ENCODE measurements around the gene FBF1.
A peak's percentile ranks its signal among the peaks of the same experiment; 100 is the strongest.

FBF1 gene

DNA sequence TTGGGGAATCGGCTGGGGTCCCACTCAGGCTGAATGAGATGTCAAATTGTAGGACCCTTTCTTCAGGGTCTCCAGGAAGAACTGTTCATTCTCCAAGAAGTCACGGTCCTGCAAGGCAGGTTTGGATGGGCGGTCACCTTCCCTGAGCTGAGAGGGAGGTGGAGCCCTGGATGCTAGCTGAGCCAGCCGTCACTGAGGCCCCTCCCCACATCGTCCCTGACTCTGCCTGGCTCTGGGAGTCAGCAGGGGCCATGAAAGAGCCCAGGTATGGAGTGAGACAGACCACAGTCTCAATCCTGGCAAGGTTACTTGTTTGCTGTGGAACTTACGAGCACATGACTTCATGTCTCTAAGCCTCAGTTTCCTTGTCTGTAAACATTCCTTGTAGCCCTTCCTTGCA lies 30.1 kb downstream of the FBF1 start:
- DNase-seq = no peak

DNA sequence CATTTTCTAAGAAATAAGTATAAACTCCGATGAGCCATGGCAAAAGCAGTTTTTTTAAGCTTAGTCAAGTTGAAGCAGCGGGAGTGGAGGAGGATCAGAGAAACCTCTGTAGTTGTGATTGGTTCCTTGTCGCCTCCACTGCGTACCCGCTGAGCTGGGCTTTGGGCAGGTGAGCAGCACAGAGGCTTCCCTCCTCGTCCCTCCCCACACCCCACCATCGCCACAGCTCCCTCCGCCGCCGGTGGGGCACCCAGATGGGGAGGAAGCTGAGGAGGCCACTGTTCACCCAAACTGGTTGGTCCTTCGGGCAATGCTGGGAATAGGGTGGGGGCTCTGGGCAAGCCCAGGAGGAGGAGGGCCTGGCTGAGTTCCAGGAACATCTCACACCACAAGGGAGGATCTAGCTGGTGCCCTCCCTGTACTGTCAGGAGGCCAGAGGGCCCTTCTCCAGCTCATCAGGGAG lies 31.0 kb downstream of the FBF1 start:
- no peak for DNase-seq

DNA sequence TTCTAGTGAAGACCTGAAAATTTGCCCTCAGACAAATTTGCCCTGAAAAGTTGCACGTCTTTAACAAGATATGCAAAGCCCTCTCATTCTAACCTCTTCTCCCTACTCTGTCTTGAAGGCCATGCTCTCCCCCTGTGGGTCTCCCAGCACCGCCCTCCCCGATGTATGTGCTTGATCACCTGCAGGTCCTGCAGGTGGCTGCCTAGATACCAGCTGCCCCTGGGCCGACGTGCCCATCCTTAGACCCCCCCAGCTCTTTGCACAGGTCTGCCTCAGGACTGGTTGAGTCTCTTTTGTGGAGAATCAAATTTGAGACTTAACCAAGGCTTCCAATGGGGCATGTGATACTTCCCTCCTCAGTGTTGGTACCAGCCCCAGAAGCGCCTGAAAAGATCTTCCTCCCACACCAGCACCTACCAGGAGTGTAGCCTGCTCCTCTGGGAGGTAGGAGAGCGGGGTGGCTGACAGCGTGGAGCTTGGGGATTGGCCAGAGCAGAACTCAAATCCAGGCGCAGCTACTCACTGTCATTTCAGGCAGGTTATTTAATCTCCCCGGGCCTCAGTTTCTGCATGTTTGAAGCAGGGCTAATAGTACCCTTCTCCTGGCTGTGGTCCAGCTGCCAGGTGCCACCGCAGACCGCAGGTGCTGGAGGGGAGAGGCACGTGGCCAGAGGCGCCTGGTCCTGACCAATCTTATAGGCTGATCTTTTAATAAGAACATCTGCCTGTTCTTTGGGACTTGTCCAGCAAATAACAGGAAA lies 31.6 kb downstream of the FBF1 start:
- DNase-seq = no peak

DNA sequence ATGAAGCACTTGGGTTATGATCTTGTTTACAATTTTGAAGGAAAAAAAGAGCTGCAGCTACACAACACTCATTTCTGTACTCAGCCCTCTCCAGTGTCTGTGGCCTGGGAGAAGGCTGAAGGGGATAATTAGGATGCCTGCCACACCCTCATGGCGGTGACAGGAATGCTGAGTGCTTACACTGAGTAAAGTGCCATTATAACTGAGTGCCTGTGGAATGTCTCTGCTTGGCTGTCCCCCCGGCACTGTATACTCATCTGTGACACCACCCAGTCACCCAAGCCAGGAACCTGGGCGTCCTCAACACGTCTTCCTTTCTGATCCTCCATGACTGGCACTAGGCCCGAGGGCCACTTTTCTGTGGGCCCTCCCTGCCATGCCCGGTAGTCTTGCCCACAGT lies 32.6 kb downstream of the FBF1 start:
- DNase-seq = no peak

DNA sequence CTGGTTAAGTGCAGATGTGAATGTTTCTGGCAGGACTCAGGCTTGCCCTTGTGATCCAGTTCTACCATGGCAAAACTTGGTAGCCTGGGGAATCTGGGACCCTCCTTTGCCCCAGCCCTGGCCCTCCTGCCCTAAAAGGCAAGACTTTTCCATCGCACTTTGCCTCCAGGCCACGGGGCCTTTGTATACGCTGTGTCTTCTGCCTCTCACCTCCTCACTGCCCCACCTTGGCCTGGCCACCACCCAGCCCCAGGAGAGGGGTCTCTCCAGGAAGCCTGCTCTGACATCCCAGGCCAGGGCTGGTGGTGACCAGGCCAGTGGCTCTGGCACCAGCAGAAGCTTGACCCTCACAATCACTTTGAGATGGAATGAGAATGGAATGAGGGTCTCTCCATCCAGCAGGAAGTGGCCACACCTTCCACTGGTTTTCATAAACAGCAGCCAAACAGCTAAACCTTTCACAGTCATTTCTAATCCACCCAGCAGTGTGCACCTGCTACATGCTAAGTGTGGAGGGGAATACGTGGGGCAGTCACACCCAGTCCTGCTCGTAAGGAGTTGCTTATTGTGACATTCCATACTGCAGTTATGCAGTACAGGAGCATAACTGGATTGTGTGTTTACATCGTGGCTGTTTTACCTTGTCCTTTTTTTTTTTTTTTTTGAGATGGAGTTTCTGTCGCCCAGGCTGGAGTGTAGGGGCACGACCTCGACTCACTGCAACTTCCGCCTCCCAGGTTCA lies 34.5 kb downstream of the FBF1 start:
- no peak for DNase-seq

DNA sequence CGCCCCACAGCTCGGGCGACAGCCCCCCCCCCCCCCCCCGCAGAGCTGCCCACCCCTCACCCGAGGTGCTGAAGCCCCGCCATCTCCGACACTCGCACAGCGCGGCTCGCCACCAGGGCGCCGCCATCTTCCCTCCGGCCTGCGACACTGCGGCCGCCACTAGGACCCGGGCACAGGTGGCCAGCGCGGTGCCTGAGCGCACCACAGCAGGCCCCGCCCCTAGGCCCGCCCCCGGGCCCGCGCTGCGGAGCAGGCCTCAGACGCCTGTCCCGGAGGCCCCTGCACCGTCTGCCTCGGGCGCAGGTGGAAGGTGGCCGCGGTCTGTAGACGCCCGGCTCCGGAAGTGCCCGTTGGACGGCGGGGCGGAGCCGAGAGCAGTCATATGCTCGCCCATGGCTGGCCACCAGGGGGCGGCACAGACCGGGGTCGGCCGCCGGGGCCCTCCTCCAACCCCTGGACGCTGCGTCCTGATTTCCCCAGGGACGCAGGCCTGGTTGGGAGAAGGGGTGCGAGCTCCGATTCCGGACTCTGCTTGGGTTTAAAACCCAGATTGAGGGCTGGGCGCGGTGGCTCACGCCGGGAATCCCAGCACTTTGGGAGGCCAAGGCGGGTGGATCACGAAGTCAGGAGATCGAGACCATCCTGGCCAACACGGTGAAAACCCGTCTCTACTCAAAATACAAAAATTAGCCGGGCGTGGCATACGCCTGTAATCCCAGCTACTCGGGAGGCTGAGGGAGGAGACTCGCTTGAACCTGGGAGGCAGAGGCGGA lies 35.9 kb downstream of the FBF1 start, which contains the start of gene MRPL38:
Gene MRPL38 (minus strand): TSS at position 136 of the 773 bp plus-strand sequence. CDS start 9 bp downstream, at position 127.
- peak; percentile 95 for DNase-seq

DNA sequence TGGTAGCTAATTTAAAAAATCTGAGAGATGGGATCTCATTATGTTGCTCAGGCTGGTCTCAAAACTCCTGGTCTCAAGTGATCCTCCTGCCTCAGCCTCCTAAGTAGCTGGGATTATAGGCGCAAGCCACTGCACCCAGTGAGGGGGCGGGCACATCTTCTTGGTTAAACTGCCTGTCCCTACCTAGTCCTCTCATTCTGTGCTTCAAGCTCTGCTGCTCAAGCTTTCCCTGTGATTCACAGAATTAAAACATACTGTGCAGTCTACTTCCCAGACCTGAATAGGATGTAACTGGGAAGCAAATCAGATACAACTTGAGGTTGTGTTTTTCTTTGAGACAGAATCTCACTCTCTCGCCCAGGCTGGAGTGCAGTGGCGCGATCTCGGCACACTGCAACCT lies 38.4 kb downstream of the FBF1 start:
- DNase-seq = no peak

DNA sequence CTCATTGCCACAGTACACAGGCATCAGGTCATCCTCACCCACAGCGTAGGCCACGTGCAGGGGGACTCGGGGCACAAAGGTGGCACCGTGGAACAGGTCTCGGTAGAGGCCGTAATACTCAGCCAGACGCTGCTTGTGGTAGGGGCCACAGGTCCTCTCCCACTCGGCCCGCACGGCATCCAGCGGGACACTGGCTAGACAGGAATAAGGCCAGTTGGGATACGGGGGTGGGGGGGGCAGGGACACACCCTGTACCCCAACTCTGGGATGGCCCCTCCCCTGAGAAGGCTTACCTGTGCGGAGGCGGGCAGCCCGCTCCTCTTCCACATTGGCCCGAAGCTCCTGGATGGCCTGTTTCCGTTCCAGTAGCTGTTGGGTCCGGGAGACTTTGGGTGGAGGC lies 39.1 kb downstream of the FBF1 start:
- DNase-seq = no peak

DNA sequence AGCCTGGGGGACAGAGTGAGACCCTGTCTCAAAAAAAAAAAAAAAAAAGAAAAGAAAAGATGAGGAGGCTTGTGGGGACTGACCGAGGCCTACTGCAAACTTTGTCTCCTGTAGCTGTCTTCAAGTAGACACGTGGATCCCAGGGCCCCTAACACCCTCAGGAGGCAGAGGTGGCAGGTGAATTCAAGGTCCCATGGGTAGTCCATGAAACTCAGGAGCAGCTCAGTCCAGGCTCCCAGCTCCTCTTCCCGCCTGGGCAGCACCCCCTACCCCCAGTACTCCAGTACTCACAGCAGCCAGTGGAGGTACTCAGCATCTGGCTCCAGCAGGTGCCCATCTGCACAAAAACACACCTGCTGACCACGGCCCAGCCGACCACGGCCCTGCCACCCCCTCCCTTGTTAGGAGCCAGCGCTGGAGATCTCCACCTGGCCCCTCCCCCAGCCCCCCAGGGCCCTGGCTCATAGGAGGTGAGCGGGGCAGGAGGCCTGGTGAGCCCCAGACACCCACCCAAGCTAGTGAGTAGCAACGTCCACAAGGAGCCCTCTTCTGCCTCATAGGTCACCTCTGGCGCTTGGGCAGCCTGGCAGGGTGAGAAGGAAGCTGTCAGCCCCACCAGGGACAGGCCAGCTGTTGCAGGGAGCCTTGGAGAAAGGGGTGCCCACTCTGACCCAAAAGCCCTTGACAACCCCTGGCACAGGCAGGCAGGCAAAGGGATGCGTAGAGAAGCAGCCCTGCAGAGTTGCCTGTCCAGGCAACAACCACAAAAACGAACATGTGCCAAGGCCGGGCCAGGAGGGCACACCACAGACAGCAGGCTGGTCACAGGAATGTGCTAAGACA lies 39.9 kb downstream of the FBF1 start:
- DNase-seq = no peak

DNA sequence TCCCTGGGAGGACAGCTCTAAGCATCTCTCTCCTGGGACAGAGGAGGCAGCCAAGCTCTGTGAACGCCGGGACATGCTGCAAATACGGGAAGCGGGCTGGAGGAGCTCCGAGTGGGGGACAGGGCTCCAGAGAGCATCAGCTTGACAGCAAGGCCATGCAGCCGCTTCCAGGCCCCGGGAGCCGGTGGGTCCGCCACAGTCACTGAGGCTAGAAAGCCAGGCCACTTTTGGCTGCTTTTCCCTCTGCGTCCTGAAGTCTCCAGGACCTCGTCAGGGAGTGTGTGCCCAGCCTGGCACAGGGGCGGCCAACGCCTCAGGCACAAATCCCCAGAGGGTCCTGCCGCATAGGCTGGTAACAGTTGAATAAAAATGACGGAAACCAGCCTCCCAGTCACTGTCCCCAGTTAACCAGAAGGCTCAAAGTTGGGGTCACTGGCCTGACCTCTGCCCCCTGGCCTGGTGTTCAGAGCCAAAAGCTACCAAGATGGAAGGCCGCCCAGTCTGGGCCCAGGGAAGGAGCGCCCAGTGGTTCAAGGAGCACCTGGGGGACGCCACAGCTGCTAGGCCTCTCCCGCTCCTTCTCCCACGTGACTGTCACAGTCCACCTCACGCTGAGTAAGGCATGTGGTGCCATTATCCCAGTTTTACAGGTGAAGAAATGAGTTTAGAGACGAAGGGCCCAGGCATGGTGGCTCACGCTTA lies 40.9 kb downstream of the FBF1 start:
- DNase-seq = no peak

DNA sequence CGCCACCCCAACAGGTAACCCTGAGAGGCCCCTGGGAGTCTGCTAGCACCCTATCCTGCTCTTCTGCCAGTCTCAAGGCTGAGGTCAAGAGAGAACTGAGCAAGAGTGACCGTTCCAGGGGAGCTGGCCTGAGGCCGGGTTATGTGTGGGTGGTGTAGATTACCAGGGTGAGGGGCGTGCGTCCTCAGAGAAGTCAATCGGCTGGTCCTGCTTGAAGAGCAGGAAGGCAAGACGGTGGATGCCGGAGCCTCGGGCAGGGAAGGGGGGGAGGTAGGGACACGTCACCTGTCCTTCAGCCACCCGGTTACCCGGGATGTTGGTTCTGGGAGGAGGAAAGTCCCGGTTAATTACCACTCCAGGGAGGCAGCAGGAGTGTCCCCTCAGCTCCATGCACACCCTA lies 41.5 kb downstream of the FBF1 start:
- DNase-seq = no peak

DNA sequence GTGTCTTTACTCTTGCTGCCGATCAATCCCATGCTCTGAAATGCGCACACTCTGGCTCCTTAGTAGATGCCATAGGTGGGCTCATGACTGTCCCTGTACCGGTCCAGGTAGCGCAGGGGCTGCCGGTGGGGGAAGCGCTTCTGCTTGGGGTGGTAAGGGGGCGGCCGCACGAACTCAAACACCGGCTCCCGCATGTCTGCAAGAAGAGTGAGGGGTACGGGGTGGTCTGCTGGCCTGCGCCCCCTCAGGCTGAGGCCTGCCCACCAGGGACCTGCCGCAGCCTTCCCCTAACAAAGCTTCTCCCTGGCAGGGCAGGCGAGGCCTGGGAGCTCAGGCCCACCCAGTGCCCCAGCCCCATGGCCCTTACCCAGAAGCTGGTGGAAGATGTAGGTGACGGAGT lies 42.1 kb downstream of the FBF1 start:
- no peak for DNase-seq

DNA sequence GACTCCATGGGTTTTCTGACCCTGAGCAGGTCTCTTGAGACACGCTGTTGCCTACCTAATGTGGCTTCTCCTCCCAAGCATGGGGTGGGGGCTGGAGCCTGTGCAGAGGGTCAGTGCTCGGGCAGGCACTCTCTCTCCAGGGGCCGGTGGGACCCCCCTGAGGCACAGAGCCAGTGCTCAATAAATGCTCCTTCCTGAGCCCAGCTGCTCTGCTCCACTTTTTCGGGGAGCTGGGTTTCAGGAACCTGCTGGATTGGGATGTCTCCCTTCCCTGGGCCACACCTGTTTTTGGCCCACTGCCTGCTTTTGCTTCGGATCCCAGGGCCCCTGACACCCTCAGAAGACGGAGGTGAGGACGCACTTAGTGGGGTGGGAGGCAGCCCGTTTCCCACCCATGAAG lies 42.8 kb downstream of the FBF1 start:
- DNase-seq = no peak

DNA sequence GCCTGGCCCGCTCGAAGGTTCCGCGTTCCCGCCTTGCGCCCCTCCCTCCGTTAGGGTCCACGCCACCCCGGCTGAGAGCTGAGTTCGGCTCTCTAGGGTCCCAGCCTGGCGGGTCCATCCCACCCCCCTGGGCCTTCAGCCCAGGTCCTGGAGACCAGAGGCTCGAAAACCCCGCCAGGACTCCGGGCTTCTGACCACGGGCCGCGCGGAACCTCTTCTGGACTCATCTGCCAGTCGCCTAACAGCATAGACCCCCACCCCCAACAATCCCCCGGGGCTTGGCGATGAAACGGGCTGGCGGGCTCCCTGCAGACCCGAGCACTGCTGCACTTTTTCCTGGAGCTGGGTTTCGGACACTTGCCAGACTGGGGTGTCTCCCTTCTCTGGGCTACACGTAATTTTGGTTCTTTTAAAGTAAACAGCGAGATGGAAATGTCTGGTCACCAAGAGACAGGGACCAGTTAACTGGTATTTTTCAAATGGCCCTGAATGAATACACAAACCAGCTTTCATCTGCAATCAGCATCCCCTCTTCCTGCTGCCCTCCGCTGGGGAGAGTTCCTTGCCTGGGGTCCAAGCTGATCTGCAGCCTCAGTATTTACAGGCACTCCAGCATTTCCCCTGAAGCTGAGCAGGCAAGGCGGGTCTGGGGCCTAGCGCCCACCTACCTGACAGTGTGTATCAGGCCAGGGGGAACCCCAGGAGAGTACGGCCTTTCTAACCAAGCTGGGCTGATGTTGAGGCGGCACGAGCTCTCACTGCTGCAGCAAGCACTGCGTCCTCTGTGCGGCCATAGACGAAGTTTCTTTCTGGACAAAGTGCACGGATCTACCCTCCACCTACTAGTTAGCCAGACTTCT lies 43.5 kb downstream of the FBF1 start:
- DNase-seq = no peak

DNA sequence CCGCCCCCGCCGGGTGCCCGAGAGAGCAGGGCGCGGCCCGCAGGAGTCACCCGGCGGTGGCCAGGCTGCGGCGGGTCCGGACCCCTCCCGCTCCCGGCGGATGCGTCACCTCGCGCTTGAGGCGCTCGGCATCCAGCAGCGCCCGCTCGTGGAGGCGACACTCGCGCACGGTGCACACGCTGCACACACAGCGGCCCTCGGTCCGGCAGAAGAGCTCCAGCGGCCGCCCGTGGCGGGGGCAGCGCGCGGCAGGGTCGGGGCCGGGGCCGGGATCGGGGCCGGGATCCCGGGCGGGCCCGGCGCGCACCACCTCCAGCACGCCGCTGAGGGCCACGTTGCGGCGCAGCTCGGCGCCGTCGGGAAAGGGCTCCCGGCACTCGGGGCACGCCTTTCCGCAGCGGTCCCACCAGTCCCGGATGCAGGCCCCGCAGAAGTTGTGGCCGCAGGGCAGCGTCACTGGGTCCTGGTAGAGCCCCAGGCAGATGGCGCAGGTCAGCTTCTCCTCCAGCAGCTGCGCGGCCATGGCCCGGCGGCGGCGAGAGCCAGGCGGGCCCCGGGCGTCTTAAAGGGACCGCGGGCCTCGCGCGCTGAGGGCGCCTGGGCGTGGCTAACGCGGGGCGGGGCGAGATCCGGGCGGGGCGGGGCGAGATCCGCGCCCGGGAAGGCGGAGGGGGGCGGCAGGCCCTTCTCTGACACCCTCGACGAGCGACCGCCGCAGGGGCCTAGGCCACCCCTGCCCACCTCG lies 44.3 kb downstream of the FBF1 start, which contains the start of gene TRIM65:
Gene TRIM65 (minus strand): TSS at position 537 of the 745 bp plus-strand sequence. CDS start 14 bp downstream, at position 523.
- DNase-seq = peak; percentile 81

DNA sequence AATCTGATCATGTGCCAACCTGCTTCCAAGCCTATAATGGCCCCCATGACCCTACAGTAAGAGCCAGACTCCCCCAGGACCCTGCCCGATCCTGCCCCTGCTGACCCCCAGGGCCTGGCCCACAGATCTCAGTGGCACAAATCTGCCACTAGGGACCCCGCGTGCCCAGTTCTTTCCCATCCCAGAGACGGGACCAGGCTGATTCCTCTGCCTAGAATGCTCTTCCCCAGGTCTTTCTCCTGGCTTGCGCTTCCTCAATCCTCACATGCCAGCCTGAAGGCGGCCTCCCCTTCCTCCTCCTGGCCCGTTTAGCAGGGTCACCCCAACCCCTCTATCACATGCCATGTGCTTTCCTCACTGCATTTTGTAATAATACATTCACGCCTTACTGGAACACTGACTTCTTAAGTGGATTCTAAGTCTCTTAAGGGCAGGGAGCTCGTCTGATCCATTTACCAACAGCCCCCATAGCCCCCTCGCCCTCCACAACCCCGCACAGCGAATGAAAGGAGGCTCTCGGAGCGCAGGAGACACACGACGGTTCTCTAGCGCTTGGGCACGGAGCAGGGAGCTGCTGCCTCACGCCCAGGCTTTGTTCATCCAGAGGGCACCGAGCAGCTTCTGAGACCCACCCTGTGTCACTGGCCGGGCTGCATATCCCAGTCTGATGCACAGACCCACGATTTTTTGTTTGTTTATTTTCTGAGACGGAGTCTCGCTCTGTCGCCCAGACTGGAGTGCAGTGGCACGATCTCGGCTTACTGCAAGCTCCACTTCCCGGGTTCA lies 45.3 kb downstream of the FBF1 start:
- DNase-seq = peak in 1 of 2 experiments; percentile 41

DNA sequence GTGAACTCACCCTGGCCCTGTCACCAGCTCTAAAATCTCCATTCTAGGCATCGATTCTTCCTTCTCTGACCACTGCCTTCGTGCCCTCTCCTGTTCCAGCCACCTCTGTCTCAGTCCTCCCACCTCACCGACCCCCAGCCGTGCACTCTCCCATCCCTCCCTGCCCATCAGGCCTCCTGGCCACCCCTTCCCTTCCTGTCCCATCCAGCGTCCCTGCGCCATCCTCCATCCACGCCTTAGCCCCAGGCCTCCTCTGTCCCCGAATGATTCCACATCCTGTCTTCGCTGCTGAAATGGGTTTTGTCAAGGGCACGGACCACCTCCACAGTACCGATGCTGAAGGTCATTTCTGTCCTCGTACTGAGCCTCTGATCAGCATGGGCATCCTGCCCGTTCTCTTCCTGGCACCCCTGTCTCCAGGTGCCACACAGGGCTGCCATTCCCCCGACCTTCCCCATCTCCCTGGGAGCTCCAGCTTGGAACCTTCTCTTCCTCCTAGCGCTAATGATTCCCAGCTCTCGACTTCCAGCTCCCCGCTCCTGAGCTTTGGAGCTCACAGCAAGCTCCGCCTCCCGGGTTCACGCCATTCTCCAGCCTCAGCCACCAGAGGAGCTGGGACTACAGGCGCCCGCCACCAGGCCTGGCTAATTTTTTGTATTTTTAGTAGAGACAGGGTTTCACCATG lies 46.7 kb downstream of the FBF1 start:
- DNase-seq = no peak

DNA sequence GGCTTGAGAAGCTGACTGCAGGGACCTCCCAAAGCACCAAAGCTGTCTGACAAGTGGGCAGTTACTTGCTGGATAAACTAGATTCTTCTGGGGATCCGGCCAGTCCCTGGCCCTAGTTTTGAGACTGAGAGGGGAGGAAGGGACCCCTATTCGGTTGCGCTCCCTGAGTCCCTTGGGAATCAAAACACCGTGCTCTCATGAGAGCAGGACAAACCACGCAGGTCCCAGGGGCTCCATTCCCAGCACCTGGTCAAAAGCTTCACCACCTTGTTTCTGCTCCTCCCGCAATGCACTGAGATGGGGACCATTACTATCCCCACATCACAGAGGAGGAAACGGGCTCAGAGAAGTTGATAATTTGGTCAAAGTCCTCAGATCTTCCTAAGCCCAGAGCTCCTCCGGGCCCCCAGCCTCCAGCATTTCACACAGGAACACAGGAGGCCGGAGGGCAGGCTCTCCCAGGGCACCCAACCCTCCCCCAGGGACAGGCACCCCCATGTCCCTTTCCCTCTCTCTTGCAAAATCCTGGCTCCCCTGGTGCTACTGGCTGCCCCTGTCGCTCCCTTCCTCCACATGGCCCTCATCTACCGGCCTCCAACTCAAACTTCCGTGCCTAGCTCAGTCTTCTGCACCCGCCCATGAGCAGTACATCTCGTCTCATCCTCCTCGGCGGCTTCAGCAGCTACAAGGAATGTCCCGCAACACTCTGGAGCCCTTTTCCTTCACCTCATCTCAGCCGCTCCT lies 47.4 kb downstream of the FBF1 start:
- no peak for DNase-seq
